GM23338 (cell line): ENCODE data around the gene TMEM25.

Experiments
- EZH2 ChIP-seq: fragments of 200-600 bp; sonication (generic); IDR thresholded peaks from one replicate; pipeline ENCODE4 v1.8.0; 2017; ENCODE audit warnings: antibody characterized with exemption, mild to moderate bottlenecking, low read depth; ENCODE audit not compliant: unreplicated experiment
- EZH2phosphoT487 ChIP-seq: fragments of 200-600 bp; sonication (generic); IDR thresholded peaks from one replicate; pipeline ENCODE4 v1.8.1; 2018; ENCODE audit warnings: antibody characterized with exemption; ENCODE audit not compliant: unreplicated experiment
- POLR2AphosphoS5 ChIP-seq: IDR thresholded peaks from 2 replicates; pipeline ENCODE4 v1.6.1; 2016; ENCODE audit warnings: antibody characterized with exemption, low read depth
- ZNF114 ChIP-seq: fragments of 250-450 bp; sonication (Bioruptor Pico); IDR thresholded peaks from 2 replicates; pipeline ENCODE4 v1.5.0; 2020; ENCODE audit warnings: mild to moderate bottlenecking, moderate library complexity
- TF ChIP-seq, protein P1 (sequence below), 2 experiments: fragments of 200-600 bp in 1 of 2; sonication (generic) in 1 of 2; conservative IDR thresholded peaks; 2 replicates each; pipeline versions ENCODE4 v1.5.1 to v1.6.1; 2016 to 2017; ENCODE audit warnings: antibody characterized with exemption in 2 of 2, low read depth in 2 of 2, mild to moderate bottlenecking in 2 of 2, moderate library complexity in 1 of 2
- TF ChIP-seq, protein P2 (sequence below): IDR thresholded peaks from one replicate; pipeline ENCODE4 v1.6.1; 2018; ENCODE audit warnings: antibody characterized with exemption; ENCODE audit not compliant: unreplicated experiment

DNA sequence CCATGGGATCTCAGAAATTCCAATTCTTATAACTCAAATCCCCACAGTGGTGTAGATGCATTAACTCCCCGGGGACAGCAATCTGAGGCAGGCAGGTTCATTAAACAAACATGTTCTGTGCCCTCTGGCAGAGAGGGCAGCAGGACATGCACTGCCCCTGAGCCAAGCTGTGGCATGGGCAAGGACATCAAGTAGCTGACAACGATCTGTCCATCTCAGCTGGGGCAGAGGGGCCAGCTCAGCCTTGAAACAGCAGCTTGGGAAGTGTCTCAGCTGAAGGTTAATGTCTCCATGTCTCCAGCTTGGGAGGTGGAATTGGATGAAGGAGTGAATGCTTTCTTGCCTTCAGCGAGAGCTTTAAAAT is 13.6 kb downstream of the TMEM25 start:
- no peak for TF ChIP-seq EZH2
- TF ChIP-seq, protein P1, sequence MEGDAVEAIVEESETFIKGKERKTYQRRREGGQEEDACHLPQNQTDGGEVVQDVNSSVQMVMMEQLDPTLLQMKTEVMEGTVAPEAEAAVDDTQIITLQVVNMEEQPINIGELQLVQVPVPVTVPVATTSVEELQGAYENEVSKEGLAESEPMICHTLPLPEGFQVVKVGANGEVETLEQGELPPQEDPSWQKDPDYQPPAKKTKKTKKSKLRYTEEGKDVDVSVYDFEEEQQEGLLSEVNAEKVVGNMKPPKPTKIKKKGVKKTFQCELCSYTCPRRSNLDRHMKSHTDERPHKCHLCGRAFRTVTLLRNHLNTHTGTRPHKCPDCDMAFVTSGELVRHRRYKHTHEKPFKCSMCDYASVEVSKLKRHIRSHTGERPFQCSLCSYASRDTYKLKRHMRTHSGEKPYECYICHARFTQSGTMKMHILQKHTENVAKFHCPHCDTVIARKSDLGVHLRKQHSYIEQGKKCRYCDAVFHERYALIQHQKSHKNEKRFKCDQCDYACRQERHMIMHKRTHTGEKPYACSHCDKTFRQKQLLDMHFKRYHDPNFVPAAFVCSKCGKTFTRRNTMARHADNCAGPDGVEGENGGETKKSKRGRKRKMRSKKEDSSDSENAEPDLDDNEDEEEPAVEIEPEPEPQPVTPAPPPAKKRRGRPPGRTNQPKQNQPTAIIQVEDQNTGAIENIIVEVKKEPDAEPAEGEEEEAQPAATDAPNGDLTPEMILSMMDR (conservative IDR thresholded peaks at IDR 0.05; ENCODE audit: low read depth in 2 of 2) = no peak
- no peak for TF ChIP-seq ZNF114
- no peak for TF ChIP-seq EZH2phosphoT487
- TF ChIP-seq, protein P2, sequence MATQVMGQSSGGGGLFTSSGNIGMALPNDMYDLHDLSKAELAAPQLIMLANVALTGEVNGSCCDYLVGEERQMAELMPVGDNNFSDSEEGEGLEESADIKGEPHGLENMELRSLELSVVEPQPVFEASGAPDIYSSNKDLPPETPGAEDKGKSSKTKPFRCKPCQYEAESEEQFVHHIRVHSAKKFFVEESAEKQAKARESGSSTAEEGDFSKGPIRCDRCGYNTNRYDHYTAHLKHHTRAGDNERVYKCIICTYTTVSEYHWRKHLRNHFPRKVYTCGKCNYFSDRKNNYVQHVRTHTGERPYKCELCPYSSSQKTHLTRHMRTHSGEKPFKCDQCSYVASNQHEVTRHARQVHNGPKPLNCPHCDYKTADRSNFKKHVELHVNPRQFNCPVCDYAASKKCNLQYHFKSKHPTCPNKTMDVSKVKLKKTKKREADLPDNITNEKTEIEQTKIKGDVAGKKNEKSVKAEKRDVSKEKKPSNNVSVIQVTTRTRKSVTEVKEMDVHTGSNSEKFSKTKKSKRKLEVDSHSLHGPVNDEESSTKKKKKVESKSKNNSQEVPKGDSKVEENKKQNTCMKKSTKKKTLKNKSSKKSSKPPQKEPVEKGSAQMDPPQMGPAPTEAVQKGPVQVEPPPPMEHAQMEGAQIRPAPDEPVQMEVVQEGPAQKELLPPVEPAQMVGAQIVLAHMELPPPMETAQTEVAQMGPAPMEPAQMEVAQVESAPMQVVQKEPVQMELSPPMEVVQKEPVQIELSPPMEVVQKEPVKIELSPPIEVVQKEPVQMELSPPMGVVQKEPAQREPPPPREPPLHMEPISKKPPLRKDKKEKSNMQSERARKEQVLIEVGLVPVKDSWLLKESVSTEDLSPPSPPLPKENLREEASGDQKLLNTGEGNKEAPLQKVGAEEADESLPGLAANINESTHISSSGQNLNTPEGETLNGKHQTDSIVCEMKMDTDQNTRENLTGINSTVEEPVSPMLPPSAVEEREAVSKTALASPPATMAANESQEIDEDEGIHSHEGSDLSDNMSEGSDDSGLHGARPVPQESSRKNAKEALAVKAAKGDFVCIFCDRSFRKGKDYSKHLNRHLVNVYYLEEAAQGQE = no peak
- TF ChIP-seq POLR2AphosphoS5 = no peak
